Raji (cell line): ENCODE measurements around the gene FBXL17.

Experiments
- POLR2A ChIP-seq: IDR thresholded peaks from 2 replicates; pipeline ENCODE4 v1.6.1; 2011; ENCODE audit warnings: low read depth, low read length, control low read depth; ENCODE audit not compliant: insufficient read depth

FBXL17 gene

GRCh38 chr5:108380531-108381349, 1.2 kb downstream of the FBXL17 start:
- peak; percentile 37; the same call in 1 of the 2 replicates for TF ChIP-seq POLR2A

GRCh38 chr5:108379722-108380530, 2.0 kb downstream of the FBXL17 start:
- TF ChIP-seq POLR2A = no peak

GRCh38 chr5:108375768-108376167, 6.1 kb downstream of the FBXL17 start:
- TF ChIP-seq POLR2A = no peak

- no peak for TF ChIP-seq POLR2A
Observed at GRCh38 chr5:108373426-108373825, 8.5 kb downstream of the FBXL17 start.

GRCh38 chr5:108372369-108372768, 9.5 kb downstream of the FBXL17 start:
- TF ChIP-seq POLR2A = no peak

GRCh38 chr5:108371263-108371662, 10.6 kb downstream of the FBXL17 start:
- no peak for TF ChIP-seq POLR2A

GRCh38 chr5:108369167-108369566, 12.7 kb downstream of the FBXL17 start:
- no peak for TF ChIP-seq POLR2A

- no peak for TF ChIP-seq POLR2A
Observed at GRCh38 chr5:108367679-108368334, 14.1 kb downstream of the FBXL17 start.

- no peak for TF ChIP-seq POLR2A
Observed at GRCh38 chr5:108366500-108366899, 15.4 kb downstream of the FBXL17 start.

- no peak for TF ChIP-seq POLR2A
Observed at GRCh38 chr5:108361771-108362170, 20.1 kb downstream of the FBXL17 start.

- TF ChIP-seq POLR2A = no peak
Observed at GRCh38 chr5:108361239-108361638, 20.7 kb downstream of the FBXL17 start.

GRCh38 chr5:108360280-108360679, 21.6 kb downstream of the FBXL17 start:
- TF ChIP-seq POLR2A = no peak

GRCh38 chr5:108356286-108356685, 25.6 kb downstream of the FBXL17 start:
- TF ChIP-seq POLR2A = no peak

- TF ChIP-seq POLR2A = no peak
Observed at GRCh38 chr5:108353087-108353486, 28.8 kb downstream of the FBXL17 start.

GRCh38 chr5:108345541-108346171, 36.2 kb downstream of the FBXL17 start:
- TF ChIP-seq POLR2A = no peak
